Stimulated activated CD8-positive, alpha-beta memory T cell treated with anti-CD3 and anti-CD28 coated beads, Interleukin-12 subunit alpha, Interleukin-12 subunit beta, amount 100 ng/mL, for 4 hours (primary cell): ENCODE results near the gene TTLL9.

Experiments used
- DNase-seq: peaks from one replicate; pipeline ENCODE4 v3.0.0-alpha.2; 2020; ENCODE audit warnings: low read depth

Gene TTLL9

DNA sequence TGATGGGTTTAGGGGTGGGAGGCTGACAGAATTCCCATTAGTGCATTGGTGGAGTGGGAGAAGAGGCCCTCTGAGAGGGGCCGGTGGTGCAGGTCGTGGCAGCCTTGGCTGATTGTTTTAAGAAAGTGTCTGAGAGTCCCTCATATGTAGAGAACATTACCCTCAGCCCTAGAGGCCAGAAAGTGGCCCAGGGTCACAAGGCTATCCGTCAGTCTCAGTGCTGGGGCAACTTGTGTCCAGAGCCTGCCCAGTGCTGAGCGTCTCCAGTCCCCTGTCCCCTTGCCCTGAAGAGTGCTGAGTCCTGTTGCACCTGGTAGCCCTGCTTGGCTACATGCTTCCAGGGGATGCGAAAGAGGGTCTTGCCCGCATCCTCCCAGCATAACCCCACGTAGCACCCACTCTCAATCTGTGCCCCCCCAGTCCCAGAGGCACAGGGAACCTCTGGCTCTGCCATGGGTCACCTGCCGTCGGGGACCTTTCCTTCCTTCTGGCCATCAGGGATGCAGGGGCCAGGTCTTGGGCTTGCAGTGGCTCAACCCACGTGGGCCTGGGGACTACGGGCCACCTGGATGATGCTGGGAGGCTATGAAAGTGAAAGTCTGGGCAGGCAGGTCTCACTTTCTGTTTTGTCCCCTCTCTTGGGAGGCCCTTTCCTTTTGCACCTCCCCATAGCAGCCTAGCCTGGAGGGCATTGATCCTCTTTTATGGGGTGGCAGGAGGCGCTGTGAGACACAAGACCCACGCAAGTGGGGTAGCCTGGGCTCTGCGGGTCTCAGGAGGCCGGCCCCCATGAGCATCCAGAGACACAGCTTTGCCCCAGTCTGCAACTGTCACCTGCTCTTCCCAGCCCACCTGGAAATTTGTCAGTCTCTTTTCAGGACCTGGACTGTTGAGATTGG, 12.3 kb upstream of the TTLL9 start:
- no peak for DNase-seq

DNA sequence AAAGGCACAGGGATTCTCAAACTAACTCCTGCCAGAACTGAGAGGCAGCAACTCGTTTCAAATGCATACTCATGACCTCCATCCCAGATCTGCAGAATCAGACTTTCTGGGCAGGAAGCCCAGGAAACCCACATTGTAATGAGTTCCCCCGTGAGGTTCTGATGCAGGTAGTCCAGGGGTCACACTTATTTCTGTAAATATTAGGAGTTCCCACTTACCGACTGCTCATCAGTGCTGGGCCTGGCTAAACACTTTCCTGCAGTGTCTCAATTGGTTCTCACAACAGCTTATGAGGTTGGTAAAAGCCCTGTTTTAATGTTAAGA, 11.7 kb upstream of the TTLL9 start:
- no peak for DNase-seq

DNA sequence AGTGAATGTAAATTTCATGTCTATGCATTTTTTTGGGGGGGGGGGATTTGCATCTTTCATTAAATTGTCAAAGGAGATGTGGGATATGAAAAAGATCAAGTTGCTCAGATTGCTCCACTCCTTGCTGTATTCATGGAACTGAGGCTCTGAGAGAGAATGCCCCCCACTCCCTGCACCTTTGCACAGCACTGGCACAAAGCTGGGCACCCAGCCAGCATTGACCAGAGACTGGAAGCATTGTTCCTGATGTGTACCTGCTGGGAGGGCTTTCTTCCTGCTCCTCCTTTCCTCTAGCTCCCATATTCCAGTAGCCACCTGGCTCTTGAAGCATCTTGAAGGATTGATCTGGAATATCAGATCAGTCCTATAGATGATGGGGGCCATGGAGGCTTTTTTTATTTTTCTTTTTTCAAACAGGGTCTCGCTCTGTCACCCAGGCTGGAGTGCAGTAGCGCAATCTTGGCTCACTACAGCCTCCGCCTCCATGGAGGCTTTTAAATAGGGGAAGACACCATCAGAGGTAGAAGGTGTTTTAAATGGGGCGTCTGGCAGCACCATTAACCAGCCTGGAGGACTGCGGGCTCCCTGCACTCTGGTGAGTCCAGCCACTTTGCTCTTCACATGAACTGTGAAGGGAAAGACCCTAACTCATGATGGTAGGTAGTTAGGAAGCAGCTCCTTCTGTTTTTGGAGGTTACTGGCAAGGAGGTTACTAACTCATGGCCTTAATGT, 11.0 kb upstream of the TTLL9 start:
- DNase-seq, result no peak

DNA sequence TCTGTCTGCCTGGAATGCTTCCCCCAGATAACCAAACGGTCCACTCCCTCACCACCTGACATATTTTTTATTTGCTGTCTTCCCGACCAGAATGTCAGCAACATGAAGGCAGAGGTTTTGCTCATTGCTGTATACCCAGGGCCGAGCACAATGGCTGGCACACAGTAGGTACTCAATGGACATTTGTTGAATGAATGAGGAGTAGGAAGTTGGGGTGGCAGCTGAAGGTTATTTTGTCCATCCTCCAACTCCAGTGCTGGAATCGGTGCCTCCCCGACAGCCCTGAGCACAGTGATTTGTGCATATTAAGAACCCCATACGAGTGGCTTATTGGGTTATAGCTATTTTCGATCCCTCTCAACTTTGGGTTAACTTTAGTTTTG, 10.4 kb upstream of the TTLL9 start:
- DNase-seq, result no peak

DNA sequence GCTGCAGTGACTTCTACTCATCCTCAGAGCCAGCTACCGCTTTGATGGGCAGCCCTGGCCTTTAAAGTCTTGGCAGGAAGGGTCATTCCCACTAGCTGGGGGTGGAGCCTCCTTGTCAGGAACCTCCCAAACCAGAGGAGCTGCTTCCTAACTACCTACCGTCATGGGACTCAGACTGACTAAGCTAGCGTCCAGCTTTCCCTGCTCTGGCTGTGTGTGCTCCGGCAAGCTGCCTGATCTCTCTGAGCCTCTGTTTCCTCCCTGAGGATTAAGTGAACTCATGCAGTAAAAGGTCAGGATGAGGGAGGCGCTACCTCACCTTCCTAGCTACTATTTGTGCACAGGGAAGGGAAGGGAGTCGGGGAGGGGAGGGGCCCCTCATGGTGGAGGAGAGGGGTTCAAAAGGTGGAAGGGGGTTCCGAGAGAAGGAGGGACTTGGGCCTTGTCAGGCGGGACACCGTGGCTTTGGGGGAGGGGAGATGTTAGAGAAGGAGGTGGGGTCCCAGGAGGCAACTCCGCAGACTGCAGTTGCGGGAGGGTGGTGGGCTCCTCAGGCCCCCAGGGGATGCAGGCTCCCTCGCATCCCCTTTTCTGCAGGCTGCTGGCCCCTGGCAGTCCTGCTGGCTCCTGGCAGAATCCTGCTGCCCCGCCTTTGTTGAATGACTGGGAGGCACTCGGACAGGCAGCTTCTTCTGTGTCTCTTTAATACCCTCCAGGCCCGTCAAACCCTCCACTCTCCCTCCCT, 9.9 kb upstream of the TTLL9 start:
- DNase-seq, result no peak

DNA sequence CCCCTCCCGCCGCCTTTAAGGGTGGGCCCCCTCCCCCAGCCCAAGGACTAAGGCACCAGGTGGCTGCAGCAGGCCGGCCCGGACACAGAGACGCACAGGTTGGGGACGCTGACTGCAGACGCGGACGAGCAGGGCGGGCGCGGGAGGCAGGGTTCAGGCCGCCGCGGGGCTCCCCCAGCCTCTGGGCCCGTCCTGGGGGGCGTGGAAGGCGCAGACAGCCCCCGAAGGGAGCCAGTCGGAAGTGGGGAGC, 9.4 kb upstream of the TTLL9 start:
- no peak for DNase-seq

DNA sequence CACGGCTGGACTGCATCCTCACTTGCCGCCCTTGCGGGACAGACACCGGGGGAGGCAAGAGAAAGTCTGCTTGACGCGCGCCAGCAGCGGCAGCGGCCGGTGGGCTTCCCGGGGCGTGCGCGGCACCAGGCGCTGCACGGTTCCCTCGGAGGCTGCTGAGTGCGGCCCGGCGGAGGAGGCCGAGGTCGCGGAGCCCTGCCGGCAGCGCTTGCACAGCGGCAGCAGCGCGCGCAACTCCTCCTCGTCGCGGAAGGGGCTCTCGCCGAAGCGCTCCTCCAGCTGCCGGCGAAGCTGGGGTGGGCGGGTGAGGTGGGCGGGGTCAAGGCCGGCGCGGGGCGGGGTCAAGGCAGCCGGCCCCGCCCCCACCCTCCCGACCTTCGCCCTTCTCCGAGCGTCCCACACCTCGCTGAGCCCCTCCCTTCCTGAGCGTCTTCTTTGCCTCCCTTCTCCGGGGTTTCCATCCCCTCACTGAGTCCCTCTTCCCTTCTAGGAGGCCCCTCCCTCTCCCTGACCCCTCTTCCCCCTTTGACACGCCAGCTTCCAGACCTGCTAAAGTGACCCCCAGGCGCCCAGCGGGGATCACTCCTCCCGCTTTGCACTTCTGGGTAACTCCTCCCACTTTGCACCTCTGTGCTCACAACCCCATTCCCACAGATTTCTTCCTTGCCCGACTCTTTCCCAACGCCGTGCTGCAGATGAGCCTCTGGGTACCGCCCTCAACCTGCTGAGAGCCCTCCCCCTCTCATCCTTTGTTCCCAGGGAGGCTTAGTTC, 8.9 kb upstream of the TTLL9 start:
- peak; percentile 50 for DNase-seq

DNA sequence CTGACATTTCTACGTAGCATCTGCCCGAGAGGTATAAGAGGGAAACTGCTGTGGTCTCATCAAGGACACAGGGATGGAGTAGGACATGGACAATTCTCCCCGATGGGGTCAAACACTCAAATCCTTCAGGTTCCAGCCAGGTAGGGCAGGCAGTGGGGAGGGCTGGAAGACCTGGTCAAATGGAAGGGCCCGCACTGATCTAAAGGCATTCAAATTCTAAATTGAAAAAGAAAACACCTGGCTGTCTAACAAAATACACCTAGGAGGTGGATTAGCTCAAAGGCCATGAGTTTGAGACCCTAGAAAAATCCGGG, 8.3 kb upstream of the TTLL9 start:
- no peak for DNase-seq

DNA sequence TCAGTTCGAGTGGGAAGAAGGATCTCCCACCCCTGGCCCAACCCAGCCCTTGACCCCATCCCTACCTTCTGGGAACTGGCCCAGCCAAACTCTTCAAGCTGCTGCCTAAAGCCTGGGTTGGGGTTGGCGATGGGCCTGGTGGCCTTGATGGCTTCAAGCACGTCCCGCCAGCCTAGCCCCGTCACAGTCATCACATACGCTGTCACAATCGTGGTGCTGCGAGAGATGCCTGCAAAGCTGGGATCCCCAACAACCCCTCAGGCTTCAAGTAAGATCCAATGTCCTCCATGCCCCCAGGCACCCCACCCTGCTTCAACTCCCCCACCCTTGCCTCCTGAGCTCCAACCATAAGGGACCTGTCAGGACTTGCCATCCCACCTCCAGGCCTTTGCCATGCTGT, 7.9 kb upstream of the TTLL9 start:
- DNase-seq, result no peak

DNA sequence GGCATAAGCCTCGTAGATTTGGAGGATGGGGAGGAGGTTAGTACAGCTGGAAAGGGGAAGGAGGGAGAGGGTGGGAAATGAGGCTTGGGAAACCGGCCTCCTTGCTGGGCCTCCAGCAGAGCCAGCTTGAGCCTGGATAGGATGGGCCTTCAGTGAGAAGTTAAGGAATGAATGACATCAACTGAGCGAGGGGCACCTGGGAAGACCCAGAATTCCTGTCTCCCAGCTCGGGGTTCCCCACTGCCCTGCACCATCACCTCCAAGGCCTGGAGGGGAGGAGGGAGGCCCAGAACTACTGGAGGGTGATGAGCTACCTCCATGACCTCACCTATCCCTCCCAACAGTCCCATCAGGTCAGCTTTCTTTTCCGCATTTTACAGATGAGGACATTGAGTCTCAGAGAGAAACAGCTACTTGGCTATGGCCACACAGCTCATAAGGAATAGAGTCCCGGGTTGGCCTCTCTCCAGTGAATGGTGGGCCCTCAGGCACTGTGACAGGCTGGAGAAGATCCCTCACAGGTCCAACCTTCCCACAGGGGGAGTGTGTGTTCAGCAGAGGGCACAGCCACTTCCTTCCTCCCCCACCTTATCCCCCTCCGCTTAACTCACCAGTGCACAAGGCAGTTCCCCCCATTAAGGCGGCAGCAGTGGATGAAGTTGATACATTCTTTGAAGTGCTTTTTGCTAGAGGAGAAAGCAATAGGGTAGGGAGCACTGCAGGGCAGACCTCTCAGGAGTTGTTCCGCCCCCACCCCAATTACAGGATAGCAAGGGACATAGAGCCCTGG, 6.9 kb upstream of the TTLL9 start:
- no peak for DNase-seq

DNA sequence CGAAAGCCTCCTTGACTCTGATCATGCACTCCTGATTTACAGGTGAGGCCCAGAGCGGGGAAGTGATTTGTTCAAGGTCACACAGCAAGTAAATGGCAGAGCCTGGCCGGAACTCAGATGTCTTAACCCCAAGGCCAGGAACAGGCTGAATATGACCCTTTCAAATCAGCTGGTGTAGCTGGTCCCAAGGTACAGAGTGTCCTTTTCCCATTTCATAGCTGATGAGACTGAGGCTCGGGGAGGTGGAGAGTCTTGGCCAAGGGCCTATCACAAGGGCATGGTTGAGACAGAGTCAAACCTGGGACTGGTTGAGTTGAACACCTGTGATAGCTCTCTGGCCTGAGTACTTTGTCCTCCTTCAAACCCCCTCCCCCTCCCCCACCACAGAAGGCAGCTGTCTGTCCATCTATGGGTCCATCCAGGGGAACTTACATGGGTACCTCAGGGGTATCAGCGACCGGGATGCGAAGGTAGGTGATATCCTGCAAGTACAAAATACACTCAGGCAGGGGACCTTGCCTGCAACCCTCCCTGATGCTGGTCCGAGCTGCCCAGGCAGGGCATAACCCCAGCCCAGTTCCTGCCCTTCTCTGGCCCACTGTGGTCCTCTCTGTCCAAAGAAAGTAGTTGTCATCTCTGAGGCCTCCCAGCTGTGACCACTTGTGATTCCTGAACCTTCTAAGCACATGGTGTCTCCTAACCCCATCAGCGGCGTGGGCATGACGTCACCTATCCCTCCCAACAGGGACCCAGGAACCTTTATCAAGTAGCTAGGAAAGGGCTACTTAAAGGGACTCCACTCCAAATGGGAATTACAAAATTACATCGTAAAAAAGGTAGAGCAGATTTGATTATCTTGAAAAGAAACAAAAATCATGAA, 5.7 kb upstream of the TTLL9 start:
- no peak for DNase-seq

DNA sequence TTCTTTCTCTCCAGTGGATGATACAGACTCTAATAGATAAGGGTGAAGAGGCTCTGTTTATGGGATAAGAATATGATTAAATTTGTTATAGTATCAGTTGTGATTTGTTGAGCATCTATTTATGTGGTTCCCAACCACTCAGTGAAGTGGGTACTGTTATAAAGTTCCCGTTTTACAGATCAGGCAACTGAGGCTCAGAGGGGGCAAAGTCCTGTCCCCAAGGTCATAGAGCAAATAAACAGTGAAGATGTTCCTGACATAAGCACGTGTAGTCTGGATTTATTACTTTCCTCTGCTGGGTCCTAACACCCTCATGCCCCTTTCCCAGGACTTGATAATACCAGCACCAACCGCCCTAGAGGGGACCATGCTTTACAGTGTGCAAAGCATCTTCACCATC, 4.2 kb upstream of the TTLL9 start:
- no peak for DNase-seq

DNA sequence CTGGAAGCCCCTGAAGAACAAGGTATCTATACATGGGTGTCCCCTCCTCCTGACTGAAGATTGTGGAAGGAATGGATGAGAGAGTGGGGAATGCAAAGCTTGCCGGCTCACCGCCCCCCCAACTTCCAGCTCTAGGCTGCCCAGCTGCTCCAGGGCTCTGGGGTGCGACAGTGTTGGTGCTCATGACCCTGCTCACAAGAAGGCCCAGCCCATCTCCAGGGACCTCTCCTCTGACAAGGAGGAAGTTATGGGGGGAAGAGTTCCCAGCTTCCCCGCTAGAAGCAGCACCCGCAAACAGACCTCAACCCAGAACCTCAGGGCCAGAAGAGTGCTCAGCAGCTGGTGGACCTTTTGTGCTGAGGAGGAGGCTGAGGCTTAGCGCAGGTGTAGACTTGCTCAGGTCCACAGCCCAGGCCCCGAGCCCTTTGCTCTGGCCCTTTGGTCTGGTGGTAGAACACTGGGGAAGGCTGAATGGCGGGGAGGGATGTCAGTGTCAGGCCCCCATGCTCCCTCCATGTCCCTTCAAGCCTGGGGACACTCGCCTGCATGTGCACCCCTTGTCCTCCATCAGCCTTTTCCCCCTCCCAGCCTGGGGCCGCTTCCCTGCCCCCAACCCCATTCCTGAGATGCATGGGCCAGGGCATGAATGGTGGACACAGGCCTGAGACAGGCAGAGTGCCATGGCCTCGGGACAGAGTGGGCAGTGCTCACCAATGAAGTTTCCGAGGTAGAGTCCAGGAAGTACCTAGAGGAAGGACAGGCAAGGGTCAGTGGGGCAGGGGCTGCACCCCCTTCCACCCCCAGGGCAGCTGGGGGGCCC, 1.4 kb upstream of the TTLL9 start:
- no peak for DNase-seq

DNA sequence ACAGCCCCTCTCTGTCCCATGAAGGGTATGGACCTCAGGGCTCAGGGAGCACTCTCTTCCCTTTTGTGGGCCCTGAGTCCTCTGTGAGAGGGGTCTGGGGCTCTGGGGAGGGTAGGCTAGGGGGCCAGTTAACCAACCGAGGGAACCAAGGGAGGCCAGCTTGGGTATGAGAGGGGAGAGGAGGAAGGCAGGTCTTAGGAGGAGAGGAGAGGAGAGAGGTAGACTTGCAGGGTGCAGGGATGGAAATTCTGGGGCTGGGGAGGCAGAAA, 827 bp upstream of the TTLL9 start:
- DNase-seq, result no peak

DNA sequence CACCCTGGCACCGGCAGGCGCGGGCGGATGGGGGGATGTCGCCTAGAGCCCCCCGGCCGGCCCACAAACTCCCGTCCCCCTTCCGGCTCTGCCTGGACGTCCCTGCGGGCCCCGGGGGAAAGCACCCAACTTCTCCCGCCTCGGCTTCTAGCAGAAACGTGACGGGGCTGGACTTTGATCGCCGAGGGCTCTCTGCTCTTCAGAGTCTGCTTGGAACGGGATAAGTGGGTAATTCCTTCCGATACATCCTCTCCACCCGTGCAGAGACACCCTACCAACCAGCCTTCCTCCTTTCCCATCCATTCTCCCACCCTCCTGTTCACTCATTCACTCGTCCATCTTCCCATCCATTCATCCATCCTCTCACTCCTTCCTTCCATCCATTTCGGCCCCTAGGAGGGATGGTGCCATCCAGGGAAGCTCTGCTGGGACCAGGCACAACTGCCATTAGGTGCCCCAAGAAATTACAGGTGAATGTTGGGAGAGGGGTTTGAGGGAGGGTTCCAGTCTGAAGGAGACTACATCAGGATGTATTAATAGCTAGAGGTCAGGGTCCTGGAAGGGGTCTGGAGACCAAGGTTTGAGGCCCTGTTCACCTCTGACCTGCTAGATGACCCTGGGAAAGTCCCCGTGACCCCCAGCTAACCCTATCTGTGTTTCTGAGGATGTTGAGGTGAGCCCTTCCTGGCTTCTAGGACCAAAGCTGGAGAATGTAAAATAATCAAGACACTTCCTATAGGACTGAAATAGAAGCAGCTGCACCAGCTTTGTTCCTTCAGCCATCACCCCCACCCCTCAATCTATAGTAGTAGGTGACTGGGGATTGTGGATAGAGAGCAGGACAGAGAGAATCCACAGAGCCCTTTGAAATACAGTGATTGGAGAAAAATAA, 538 bp downstream of the TTLL9 start:
- DNase-seq, result no peak

DNA sequence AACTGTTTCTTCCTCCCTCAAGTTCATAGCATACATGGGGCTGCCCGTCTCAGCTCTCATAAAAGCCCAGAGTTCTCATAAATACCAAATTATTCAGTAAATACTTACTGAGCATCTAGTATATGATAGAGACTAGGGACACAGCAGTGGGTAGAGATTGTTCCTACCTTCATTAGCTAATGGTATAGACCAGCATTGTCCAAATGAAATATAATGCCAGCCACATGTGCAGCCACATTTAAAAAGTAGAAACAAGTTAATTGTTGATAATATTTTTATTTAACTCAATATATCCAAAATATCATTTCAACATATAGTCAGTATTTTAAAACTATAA, 1.2 kb downstream of the TTLL9 start:
- DNase-seq, result no peak

DNA sequence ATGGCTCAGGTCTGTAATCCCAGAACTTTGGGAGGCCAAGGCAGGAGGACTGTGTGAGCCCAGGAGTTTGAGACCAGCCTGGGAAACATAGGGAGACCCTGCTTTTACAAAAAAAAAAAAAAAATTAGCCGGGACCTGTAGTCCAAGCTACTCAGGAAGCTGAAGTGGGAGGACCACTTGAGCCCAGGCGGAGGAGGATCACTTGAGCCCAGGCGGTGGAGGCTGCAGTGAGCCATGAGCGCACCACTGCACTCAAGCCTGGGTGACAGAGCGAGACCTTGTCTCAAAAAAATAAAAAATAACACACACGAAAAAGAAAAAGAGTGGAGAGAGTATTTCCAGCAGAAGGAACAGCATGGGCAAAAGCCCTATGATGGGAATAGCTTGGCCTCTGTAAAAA, 2.0 kb downstream of the TTLL9 start:
- DNase-seq, result no peak

DNA sequence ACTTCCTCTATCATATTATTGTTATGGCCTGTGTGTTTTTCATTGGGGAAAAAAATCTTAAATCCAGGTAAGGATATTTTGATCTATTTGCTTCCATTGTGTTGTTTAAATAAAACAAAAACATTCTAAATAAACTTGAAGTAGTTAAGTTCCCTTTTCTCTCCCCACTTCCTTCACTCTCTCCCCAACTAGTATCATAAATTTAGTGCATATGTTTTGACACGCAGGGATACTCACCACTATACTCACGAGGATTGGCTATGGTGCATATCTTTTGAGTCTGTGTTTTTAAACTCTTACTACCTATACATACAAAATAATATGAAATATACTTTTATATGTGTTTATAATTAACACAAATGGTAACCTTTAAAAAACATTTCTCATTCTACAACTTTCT, 5.2 kb downstream of the TTLL9 start:
- no peak for DNase-seq

DNA sequence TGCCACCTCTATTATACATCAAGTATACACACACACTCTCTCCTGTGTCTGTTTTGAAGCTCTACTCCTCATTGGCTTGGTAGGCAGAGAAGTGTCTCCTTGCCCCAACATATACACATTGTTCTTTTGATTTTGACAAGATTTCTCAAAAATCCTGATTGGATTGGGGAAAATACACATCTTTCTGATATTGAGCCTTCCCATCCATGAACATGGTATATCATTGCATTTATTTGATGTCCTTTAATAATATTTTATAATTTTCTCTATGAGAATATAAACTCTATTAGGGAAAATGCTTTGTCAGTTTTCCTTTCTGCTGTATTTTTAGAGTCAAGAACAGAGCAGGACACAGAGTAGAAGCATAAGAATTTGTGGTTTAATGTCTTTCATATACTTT, 7.2 kb downstream of the TTLL9 start:
- DNase-seq, result no peak
